GM19397 (cell line): ENCODE data around the gene LRP1B.

Experiments used
- ATAC-seq: cut with Tn5 transposase; IDR thresholded peaks from one replicate; pipeline ENCODE4 v1.9.1; 2021; ENCODE audit warnings: mild to moderate bottlenecking, moderate library complexity; ENCODE audit not compliant: unreplicated experiment

LRP1B gene

DNA sequence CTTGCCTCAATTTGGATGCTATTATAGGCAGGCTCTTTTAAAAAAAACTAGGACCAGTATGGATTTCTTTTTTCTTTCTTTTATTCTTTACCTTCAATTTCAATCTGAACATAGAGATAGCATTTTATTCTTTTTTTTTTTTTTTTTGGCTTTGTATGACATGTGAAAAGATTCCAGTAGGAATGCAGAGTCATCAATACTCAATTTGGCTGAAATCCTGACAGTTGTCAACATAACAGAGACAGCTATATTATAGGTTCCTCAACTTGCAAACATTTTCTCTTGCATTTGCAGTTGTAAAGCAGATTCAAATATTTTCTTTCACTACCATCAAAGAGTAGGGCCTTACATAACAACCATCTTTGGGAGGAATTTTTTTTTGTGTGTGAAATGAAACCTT, 334.4 kb downstream of the LRP1B start:
- no peak for ATAC-seq

DNA sequence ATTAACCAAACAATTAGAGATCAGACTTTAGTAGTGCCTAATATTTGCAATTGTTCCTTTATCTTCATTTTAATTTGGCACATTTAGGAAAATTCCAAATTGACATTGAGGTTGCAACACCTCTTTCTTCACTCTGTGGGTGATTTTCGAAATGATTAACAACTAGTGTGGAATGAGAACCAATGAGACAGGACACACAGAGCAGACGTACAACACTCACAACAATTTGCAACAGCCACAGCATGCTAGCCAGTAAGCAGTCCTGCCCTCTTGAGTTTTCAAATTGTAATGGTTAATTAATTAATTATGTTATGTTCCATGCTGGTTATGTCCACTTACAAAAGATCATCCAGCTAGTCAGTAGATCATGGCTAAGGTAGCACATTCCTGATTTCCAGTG, 339.3 kb downstream of the LRP1B start:
- ATAC-seq: no peak

DNA sequence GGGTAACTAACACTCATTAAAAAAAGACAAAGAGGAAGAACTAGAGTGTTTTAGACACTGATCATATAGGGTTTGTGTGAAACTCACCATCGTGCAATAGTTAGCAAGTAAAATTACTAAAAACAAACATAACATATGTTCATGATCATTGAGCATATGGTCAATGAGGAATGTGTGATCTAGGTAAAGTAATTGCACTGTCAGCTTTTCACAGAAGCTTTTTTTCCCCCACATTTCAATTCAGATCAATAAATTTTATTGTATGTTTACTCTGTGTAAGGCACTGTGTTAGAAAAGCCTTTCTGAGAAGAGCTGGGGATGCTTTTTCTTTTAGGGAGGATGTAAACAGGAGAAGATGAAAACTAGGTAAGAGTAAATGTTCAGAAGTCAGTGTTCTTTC, 348.2 kb downstream of the LRP1B start:
- ATAC-seq: no peak

DNA sequence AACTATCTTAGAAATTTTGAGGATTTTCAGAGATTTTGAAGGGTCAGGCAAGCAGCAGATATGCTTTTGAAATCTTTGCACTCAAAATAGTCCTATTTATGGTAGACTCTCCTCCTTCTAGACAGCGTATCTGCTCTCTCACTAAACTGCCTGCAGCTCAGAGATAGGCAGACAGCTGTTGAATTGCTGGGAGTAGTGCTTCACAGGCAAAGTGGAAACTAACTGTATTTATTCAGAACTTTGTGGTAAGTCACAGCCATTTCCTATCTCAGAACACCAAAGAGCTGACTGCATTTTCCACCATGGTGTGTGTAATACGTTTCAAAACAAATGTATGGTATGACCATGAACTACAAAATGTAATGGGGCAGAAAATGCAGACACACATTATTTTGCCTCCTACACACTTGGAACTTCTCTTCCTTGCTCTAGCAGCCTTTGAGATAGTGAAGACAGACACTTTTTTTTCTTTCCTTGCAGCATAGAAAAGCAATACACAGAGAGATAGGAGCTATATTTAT, 352.4 kb downstream of the LRP1B start:
- no peak for ATAC-seq

DNA sequence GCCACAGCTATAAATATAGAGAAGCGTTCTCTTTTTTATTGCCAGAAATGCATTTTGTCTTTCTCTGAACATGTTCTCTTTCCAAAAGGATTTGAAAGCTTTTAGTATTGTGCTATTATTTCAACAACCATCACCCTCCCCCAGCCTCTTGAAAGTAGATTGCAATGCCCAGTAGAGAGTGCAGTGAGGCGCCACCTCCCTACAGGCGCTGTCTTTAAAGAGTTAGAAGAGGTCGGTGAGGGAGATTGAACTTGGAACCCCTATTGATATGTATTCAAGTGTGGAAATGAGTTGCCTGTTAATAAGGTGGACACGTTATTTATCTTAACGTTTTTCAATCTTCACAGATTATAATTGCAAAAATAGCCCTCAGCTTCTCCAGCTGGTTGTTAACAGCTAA, 360.3 kb downstream of the LRP1B start:
- ATAC-seq: no peak

- no peak for ATAC-seq
Observed at GRCh38 chr2:141767691-141768090, 363.1 kb downstream of the LRP1B start.

DNA sequence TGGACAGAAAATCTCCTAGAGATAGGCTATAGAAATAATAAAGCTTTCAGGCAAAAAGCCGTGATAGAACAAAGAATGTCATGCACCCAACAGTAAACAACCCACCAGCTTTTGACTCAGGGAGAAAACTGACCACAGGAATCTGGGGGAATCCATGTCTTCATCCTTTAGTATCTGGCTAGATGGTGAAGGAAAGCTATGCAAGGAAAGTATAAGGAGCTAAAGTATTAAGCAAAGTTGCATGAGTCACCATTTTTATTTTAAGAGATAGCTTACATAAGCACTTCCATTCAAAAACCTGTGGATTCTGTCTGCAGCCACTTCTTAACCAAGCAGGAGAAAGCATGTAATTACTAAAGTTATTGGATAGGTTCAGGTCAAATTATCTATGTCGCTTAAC, 363.8 kb downstream of the LRP1B start:
- no peak for ATAC-seq

DNA sequence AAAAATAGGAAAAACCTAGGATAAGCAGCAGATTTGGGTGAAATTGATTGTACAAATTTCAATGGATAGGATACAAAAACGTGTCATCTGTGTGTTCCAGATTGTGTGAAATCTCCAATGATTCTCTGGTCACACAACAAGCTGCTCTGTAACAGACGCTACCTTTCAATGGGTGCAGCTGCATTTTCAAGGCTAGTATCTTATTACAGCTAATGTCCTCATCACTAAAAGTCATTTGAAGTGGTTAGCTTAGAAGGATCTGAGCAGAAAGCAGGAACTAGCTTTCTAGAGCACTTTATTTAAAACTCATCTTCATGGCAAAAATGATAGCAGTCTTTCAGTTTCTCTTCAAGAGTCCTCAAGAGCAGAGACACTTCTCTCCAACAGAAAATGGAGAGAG, 364.6 kb downstream of the LRP1B start:
- no peak for ATAC-seq

DNA sequence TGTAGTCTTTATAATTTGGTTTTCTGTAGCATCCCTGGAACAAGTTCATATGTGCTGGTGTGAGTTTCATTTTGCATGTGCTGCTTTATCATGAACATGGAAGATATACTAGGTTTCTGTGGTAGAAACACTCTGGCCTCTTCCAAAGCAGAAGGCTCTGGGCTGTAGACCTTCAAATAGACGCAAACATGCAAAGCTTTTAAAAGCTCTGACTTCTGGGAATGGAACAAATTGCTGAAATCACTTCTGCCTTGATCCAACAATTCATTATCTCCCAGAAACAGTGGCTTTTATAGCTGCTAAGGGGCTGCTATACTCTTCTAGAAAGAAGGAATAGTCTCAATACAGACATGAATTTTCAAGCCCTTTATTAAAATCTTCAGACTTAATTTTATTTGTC, 382.2 kb downstream of the LRP1B start:
- no peak for ATAC-seq

DNA sequence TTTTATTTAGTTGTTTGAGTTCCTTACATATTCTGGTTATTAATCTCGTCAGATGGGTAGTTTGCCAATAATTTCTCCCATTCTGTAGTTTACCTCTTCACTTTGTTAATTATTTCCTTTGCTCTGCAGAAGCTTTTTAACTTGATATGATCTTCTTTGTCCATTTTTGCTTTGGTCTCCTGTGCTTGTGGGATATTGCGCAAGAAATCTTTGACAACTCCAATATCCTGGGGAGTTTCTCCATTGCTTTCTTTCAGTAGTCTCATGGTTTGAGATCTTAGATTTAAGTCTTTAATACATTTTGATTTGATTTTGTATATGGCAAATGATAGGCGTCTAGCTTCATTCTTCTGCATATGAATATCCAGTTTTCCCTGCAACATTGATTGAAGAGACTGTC, 389.2 kb downstream of the LRP1B start:
- no peak for ATAC-seq

GRCh38 chr2:141737492-141738255, 393.1 kb downstream of the LRP1B start:
- no peak for ATAC-seq

DNA sequence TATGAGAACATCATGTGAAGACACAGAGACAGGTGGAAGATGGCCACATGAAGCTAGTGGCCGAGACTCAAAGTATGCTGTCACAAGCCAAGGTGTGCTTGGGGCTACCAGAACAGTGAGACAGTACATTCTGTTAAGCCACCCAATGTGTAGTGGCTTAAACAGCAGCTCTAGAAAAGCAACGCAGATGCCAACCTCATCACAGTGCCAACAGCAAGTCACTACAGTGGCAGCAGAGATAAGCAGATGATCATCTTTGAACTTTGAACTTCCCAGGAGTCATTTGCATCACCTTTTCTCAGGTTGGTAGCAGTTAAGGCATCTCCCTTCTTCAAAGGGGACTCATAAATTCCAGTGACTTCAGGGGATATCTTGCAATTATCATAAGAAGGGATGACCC, 394.4 kb downstream of the LRP1B start:
- ATAC-seq: no peak

GRCh38 chr2:141728886-141729285, 401.9 kb downstream of the LRP1B start:
- ATAC-seq: no peak

DNA sequence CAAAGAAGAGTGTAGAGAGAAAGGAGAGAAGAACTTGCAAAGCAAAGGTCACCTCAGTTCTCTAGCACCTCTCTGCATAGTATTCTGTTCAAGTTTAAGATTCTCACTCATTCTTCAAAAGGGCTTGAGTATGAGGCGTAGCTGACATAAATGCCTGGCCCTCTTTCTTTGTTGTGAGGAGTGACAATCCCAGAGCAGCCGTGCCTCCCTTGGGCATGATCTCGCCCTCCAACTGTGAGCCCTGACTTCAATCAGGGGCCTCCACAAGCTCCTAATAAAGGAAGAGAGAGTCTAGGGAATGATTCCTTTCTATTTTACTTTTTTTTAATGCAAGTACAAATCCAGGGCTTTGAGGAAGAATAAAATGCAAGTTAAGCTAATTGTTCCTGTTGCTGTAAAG, 402.7 kb downstream of the LRP1B start:
- no peak for ATAC-seq

DNA sequence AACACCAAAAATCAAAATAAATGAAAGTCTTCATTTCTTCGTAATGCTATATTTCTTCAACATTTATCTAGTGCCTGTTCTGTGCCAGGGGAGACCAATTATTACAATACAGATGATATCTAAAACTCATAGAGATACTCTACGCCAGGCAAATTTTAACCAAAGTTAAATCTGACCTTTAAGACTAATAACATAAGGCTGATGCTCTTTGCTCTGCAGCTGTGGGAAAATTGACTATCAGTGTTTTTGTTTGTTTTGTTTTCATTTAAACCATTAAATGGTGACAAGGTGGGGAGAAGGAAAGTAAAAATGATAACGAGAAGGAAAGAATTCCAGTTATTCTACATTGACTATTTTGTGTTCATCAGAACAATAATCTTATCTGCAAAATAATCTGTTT, 406.4 kb downstream of the LRP1B start:
- ATAC-seq: no peak

DNA sequence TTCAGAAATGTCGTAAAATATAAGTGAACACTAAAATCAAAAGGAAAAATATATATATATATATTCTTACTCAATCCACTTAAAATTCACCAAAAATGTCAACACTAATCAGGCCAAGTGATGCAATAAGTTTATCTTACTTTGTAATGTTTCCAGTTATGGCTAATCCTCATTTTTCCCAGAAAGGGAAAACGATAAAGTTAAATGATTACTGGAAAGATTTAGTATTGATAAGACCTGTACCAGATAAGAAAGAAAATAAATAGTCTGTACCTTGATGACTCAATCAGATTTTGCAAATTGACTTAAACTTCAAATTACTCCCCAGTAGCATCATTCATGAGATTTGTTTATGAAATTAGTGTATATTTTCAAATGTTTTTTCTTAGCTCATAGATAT, 407.0 kb downstream of the LRP1B start:
- ATAC-seq: no peak

GRCh38 chr2:141720476-141720875, 410.3 kb downstream of the LRP1B start:
- no peak for ATAC-seq

DNA sequence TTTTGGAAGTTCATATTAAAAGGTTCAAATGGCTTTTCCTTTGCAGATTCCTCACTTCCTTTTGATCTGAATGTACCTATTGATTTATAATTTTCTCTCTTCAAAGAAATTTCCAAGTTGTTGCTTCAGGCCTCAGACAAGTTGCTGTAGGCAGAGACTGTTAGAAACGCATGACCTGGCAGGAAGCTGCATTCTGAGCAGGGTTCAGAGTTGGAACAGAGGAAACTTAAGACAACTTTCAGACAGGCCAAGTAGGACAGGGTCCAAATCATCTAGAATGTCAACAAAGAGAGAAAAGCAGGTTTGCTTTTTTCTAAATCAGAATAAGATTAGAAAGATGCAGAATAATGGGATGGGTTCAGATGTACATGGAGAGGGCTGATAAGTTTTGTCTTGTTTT, 416.3 kb downstream of the LRP1B start:
- no peak for ATAC-seq

- ATAC-seq: no peak
Observed at GRCh38 chr2:141711627-141712026, 419.2 kb downstream of the LRP1B start.

DNA sequence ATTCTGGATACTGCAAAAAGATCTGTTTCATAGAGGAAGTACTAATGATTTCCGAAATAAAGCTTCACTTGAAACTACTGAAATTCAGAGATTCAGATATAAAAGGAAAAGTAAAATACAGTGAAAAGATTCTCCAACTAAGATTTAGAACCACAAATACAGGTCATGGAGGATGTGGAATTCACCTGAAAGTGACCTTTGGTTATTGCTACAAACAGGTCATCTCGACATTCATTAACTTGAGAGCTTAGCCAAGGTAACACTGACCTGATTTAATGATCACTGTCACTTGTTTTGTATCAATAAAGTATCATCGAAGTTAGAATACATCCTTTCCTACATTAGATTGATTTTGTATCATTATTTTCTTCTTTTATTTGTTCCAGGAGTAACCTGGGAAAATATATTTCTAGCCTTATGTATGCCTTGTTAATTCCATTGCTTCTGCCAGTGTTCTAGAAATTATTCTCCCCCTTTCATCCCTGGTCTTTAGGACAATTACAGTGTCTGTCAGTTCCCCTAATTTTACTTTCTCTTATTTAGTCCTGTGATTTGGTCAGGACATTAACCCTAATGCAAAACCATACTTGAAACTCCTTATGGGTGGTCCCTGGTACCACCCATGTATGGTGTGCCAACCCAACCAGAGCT, 420.1 kb downstream of the LRP1B start:
- no peak for ATAC-seq

DNA sequence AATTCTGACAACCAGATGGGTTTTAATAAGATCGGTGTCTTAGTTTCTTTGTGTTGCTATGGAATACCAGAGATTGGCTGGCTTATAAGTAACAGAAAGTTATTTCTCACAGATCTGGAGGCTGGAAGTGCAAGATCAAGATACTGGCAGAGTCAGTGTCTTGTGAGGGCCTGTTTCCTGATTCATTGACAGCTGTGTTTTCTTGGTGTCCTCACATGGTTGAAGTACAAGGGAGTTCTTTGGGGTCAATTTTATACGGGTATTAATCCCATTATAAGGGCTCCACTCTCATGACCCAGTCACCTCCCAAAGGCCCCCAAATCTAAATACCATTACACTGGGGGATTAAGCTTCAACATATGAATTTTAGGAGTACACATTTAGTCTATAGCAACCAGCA, 421.1 kb downstream of the LRP1B start:
- ATAC-seq: no peak

- ATAC-seq: no peak
Observed at GRCh38 chr2:141707486-141707885, 423.3 kb downstream of the LRP1B start.

DNA sequence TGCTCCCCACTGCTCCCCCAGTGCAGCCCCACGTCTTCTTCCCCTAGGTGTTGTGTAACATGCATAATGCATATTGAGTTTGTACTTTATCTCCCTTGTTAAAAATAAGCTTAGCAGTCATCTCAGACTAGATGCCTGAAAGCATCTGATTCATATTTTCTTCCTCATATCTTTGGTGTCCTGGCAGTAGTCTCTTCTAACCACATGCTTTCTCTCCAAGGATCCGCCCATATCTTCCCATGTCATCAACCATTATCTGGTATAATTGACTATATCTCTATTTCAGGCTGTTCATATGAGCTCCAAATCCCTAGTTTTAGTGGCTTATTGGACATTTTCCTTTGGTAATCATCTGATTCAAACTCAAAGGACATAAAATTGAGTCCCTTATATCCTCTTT, 426.3 kb downstream of the LRP1B start:
- no peak for ATAC-seq
